ENCODE measurements around the gene IGSF5. TPM values are rescaled to one million over a fixed set of nuclear protein-coding genes. Genes with fewer than 3 reads are reported as not detected.
"Not testable (repeated sequence)": the region's sequence is repeated elsewhere in the genome, so short reads cannot be mapped to it uniquely, and the experiment has no call there.

The IGSF5 gene
- total RNA-seq, 6 experiments from 2014 or later, result not detected

DNA sequence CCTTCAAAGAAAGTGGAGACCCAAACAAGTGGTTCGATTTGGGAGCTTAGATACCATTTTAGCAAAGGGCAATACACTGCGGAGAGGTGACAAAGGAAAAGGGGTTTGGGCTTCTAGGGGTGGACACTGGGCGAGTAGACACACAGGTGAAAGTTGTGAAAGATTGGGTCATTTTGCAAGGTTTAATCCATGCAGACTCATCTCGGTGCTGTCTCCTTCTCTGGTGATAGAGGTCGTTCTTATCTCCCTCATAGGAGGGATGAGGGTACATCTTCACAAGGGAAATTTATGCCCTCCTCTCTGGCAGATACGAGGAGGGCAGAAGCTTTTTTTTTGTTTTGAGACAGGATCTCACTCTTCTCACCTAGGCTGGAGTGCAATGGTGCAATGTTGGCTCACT is 6.4 kb upstream of the IGSF5 start:
- H3K27me3 Mint-ChIP-seq (ENCODE audit: insufficient read depth), result peaks cover 11% of the 10 kb centered on the region
- TF ChIP-seq, protein P1, sequence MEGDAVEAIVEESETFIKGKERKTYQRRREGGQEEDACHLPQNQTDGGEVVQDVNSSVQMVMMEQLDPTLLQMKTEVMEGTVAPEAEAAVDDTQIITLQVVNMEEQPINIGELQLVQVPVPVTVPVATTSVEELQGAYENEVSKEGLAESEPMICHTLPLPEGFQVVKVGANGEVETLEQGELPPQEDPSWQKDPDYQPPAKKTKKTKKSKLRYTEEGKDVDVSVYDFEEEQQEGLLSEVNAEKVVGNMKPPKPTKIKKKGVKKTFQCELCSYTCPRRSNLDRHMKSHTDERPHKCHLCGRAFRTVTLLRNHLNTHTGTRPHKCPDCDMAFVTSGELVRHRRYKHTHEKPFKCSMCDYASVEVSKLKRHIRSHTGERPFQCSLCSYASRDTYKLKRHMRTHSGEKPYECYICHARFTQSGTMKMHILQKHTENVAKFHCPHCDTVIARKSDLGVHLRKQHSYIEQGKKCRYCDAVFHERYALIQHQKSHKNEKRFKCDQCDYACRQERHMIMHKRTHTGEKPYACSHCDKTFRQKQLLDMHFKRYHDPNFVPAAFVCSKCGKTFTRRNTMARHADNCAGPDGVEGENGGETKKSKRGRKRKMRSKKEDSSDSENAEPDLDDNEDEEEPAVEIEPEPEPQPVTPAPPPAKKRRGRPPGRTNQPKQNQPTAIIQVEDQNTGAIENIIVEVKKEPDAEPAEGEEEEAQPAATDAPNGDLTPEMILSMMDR (IDR thresholded peaks at IDR 0.05), result no peak
- H3K4me3 Mint-ChIP-seq, result no peak overlapping the region
- no peak for DNase-seq
- H3K4me1 Mint-ChIP-seq (ENCODE audit: low read depth), result no peaks in the 10 kb centered on the region
- no peak overlapping the region for H3K27ac Mint-ChIP-seq
- no peaks in the 10 kb centered on the region for H3K36me3 Mint-ChIP-seq (ENCODE audit: low read depth)
- no peaks in the 10 kb centered on the region for H3K9me3 Mint-ChIP-seq

DNA sequence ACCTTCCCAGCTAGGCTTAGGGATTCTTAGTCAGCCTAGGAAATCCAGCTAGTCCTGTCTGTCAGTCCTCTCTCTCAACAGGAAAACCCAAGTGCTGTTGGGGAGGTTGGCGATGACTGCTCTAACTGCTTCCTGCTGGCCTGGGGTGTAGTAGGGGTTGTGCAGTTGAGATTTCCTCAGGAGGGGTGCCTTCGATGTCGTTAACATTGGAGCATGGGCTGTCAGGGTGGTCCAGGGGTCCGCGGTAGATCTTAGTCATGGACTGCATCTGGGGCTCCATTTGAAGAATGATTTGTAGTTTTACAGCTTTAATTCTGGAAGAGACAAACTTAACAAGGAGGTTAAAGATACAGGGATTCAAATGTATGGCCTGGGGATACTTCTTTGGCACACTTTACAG is 5.5 kb upstream of the IGSF5 start:
- not testable (repeated sequence) for H3K36me3 Mint-ChIP-seq (ENCODE audit: low read depth); H3K4me3 Mint-ChIP-seq; H3K27ac Mint-ChIP-seq; DNase-seq; H3K9me3 Mint-ChIP-seq; H3K4me1 Mint-ChIP-seq (ENCODE audit: low read depth)
- peaks cover 11% of the 10 kb centered on the region for H3K27me3 Mint-ChIP-seq (ENCODE audit: insufficient read depth)

DNA sequence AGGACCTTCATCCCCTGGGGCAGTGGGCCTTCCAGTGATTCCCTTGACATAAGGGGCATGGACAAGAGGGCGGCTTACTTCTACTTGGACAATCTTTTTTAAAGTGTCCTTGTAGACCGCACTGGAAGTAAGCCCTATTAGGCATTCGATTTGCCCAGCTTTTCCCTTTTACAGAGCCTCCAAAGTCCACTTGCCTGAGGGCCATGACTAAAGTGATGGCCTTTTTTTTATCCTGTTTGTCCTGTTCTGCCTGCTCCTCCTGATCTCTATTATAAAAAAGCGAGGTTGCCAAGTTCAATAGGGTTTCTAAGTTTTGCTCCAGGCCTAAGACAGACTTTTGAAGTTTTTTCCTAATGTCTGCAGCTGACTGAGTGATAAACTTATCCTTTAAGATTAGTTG is 2.4 kb upstream of the IGSF5 start:
- not testable (repeated sequence) for H3K27ac Mint-ChIP-seq; H3K36me3 Mint-ChIP-seq (ENCODE audit: low read depth); H3K4me3 Mint-ChIP-seq; H3K4me1 Mint-ChIP-seq (ENCODE audit: low read depth); H3K27me3 Mint-ChIP-seq (ENCODE audit: insufficient read depth); DNase-seq
- peaks cover 12% of the 10 kb centered on the region for H3K9me3 Mint-ChIP-seq

DNA sequence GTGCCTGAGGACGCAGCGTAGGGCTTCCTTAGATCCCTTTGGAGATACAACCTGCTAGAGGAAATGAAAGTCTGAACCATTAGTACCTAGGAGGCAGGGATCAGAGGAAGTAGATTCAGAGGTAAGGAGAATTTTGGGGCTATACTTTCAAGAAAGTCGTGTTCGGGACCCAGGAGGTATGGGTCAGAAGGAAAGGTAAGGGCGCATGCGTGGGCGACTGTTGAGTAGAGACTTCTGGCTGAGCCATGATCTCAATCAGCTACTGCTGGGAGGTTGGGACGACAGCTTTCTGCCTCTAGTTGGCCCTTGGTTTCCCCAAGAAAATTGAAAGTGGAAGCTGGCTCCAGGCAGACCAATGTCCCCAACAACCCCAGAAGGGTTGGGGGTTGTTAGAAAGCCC is 349 bp downstream of the IGSF5 start:
- not testable (repeated sequence) for DNase-seq; H3K4me1 Mint-ChIP-seq (ENCODE audit: low read depth); H3K36me3 Mint-ChIP-seq (ENCODE audit: low read depth); H3K27me3 Mint-ChIP-seq (ENCODE audit: insufficient read depth); H3K27ac Mint-ChIP-seq; H3K4me3 Mint-ChIP-seq
- H3K9me3 Mint-ChIP-seq, result peaks cover 12% of the 10 kb centered on the region

DNA sequence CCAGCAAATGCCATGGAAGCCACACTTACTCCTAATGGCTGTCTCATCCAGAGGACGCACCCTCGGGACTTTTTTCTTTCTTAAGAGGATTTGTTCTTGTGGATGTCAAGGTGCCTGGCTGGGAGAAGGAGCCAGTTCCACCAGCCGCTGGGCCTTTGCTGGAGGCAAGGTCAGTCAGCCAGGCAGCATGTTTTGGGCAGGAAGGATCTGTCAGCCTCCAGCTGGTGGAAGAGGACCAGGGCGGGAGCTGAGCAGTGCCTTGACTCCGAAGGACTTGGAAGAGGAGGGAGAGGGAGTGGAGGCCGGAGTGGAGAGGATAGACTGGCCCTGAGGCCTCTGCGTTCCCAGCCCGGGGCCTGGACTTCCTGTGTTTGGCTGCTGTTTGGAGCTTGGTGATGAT is 5.7 kb downstream of the IGSF5 start:
- TF ChIP-seq, protein P1 (IDR thresholded peaks at IDR 0.05), result no peak
- Mint-ChIP-seq H3K27ac (no peak overlapping the region), H3K9me3 (peaks cover 4% of the 10 kb centered on the region; the same call in 1 of the 2 replicates), H3K4me3 (no peak overlapping the region), H3K4me1 (ENCODE audit: low read depth) (no peaks in the 10 kb centered on the region), H3K36me3 (ENCODE audit: low read depth) (no peaks in the 10 kb centered on the region), H3K27me3 (ENCODE audit: insufficient read depth) (peaks cover 5% of the 10 kb centered on the region)
- no peak for DNase-seq

DNA sequence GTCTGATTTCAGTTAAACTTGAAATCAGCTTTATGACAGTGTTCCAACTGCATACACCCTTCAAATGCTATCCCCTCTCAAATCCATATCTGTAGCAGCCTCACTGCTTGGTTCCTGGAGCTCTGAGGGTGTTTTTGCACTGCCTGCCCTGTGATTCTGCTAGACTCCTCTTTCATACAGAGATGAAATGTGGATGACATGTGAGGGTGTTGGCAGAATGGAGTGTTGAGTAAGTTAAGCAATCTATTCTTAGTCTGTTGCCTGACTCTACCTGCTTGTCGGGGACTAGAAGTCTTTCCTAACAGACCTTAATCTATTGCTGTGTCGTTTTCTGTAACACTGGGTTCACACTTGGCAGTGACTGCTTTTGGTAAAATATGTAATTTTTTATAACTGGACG is 9.8 kb downstream of the IGSF5 start:
- Mint-ChIP-seq H3K36me3 (ENCODE audit: low read depth) (no peaks in the 10 kb centered on the region), H3K4me1 (ENCODE audit: low read depth) (no peaks in the 10 kb centered on the region), H3K27me3 (ENCODE audit: insufficient read depth) (peaks cover 5% of the 10 kb centered on the region), H3K9me3 (peaks cover 5% of the 10 kb centered on the region; the same call in 1 of the 2 replicates), H3K27ac (no peak overlapping the region), H3K4me3 (no peak overlapping the region)
- DNase-seq, result no peak
- TF ChIP-seq, protein P1 (IDR thresholded peaks at IDR 0.05), result no peak

DNA sequence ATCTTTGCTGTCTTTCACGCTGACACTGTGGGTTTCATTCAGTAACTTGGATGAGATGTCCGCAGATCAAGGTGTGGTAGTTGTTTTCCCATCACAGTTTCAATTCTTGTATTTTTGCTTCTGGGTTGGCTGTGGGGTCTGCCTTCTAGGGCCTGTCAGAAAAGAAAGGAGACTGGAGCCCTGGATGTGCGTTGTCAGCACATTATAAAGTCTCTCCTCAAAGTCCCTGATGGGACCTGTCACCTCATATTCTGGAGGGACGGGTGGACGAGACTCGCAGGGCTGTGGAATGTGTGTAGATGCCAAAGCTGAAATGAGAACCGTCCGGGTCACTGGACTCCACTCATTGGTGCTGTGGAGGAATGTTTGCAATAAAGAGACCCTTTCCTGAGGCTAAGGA is 11.3 kb downstream of the IGSF5 start:
- H3K36me3 Mint-ChIP-seq (ENCODE audit: low read depth), result no peaks in the 10 kb centered on the region
- no peak for DNase-seq
- peaks cover 17% of the 10 kb centered on the region for H3K9me3 Mint-ChIP-seq
- H3K27me3 Mint-ChIP-seq (ENCODE audit: insufficient read depth), result no peaks in the 10 kb centered on the region; the same call in 1 of the 2 replicates
- TF ChIP-seq, protein P1 (IDR thresholded peaks at IDR 0.05), result no peak
- H3K4me1 Mint-ChIP-seq (ENCODE audit: low read depth), result no peaks in the 10 kb centered on the region
- H3K27ac Mint-ChIP-seq, result no peak overlapping the region
- H3K4me3 Mint-ChIP-seq, result no peak overlapping the region
